ENCODE measurements around the gene C9orf57.

- TF ChIP-seq CTCF (conservative IDR thresholded peaks at IDR 0.05) (no peak), ZFX (IDR thresholded peaks at IDR 0.05) (no peak)
These were observed 4.7 kb upstream of the C9orf57 start for GRCh38 chr9:72065076-72065475.

Data from C4-2B (cell line).